ENCODE results near the gene ERI3. TPM values are rescaled to one million over a fixed set of nuclear protein-coding genes. Genes with fewer than 3 reads are reported as not detected.

ERI3 gene
- total and polyA plus RNA-seq, 9 of the 15 experiments (the other 6 are each of a cell fraction or from before 2014, with no cell fraction given): 47.8 to 93.4 (median 67.2) TPM

DNA sequence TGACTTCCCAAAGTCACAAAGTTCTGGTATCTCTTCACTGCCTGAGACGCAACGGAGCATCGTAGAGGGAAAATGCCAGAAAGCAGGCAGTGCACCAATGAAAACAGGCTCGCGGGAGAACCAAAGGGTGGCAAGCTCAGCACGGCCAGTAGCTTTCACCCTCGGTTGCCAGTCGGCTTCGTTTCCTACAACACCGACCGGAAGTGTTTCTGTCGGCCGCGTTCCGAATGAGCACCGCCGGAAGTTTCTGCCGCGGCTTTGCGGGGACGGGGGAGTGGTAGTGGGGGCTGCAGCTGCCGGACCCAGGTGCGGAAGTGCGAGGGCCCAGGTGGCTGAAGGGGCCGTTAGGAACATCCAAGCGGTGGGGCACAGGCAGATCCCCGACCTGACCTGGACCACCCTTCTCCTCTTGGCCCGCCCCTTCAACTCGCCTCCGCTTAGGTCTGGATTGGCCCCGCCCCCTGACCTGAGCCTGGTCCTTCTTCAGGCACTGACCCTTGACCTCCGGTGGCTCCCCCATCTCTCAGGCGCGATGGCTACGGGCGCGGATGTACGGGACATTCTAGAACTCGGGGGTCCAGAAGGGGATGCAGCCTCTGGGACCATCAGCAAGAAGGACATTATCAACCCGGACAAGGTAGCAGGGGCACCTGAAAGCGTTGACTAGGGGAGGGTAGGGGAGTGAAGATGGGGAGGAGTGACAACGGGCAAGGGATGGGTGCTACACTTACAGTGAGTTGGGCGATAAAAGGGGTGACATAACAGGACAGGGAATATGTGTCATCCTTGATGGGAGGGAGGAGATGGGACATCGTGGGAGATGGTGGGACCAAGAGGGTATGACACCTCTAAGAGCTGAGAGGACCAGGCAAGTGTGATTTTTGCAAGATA, 141.6 kb downstream of the ERI3 start, which contains the start of gene DMAP1 (continued):
- TF ChIP-seq JUN (IDR thresholded peaks at IDR 0.05; ENCODE audit: borderline replicate concordance, low read depth, low read length) (peak; percentile 60; the same call in 1 of the 2 replicates), JUN (CRISPR knock-in tag; IDR thresholded peaks at IDR 0.05; ENCODE audit: borderline replicate concordance) (no peak), BACH1 (tag; IDR thresholded peaks at IDR 0.05) (peak; percentile 65; the same call in 1 of the 2 replicates), NUFIP1 (IDR thresholded peaks at IDR 0.05; ENCODE audit: partially characterized antibody) (peak; percentile 13), CBFB (CRISPR knock-in tag; IDR thresholded peaks at IDR 0.05) (peak; percentile 49; the same call in 1 of the 2 replicates), FOXP1 (CRISPR knock-in tag; IDR thresholded peaks at IDR 0.05) (0 out of 2 replicates have a peak, but pooled peaks have one; percentile 75), GABPB1 (CRISPR knock-in tag; IDR thresholded peaks at IDR 0.05) (peak; percentile 100), ILF3 (IDR thresholded peaks at IDR 0.05; ENCODE audit: borderline replicate concordance) (no peak), NONO (IDR thresholded peaks at IDR 0.05; ENCODE audit: low read depth in 2 of 2, low read length in 1 of 2) (peak in 1 of 2 experiments; percentile 94; a peak in 2 of 4 replicates), ASH1L (IDR thresholded peaks at IDR 0.05; ENCODE audit: borderline replicate concordance, low read depth, partially characterized antibody) (no peak), KDM4B (IDR thresholded peaks at IDR 0.05; ENCODE audit: borderline replicate concordance in 2 of 2, low read depth in 1 of 2) (peak in 1 of 2 experiments; percentile 99; a peak in 2 of 4 replicates)
- TF ChIP-seq, protein P1, sequence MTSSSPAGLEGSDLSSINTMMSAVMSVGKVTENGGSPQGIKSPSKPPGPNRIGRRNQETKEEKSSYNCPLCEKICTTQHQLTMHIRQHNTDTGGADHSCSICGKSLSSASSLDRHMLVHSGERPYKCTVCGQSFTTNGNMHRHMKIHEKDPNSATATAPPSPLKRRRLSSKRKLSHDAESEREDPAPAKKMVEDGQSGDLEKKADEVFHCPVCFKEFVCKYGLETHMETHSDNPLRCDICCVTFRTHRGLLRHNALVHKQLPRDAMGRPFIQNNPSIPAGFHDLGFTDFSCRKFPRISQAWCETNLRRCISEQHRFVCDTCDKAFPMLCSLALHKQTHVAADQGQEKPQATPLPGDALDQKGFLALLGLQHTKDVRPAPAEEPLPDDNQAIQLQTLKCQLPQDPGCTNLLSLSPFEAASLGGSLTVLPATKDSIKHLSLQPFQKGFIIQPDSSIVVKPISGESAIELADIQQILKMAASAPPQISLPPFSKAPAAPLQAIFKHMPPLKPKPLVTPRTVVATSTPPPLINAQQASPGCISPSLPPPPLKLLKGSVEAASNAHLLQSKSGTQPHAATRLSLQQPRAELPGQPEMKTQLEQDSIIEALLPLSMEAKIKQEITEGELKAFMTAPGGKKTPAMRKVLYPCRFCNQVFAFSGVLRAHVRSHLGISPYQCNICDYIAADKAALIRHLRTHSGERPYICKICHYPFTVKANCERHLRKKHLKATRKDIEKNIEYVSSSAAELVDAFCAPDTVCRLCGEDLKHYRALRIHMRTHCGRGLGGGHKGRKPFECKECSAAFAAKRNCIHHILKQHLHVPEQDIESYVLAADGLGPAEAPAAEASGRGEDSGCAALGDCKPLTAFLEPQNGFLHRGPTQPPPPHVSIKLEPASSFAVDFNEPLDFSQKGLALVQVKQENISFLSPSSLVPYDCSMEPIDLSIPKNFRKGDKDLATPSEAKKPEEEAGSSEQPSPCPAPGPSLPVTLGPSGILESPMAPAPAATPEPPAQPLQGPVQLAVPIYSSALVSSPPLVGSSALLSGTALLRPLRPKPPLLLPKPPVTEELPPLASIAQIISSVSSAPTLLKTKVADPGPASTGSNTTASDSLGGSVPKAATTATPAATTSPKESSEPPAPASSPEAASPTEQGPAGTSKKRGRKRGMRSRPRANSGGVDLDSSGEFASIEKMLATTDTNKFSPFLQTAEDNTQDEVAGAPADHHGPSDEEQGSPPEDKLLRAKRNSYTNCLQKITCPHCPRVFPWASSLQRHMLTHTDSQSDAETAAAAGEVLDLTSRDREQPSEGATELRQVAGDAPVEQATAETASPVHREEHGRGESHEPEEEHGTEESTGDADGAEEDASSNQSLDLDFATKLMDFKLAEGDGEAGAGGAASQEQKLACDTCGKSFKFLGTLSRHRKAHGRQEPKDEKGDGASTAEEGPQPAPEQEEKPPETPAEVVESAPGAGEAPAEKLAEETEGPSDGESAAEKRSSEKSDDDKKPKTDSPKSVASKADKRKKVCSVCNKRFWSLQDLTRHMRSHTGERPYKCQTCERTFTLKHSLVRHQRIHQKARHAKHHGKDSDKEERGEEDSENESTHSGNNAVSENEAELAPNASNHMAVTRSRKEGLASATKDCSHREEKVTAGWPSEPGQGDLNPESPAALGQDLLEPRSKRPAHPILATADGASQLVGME (CRISPR knock-in tag; IDR thresholded peaks at IDR 0.05): peak; percentile 93
- TF ChIP-seq, protein P2, sequence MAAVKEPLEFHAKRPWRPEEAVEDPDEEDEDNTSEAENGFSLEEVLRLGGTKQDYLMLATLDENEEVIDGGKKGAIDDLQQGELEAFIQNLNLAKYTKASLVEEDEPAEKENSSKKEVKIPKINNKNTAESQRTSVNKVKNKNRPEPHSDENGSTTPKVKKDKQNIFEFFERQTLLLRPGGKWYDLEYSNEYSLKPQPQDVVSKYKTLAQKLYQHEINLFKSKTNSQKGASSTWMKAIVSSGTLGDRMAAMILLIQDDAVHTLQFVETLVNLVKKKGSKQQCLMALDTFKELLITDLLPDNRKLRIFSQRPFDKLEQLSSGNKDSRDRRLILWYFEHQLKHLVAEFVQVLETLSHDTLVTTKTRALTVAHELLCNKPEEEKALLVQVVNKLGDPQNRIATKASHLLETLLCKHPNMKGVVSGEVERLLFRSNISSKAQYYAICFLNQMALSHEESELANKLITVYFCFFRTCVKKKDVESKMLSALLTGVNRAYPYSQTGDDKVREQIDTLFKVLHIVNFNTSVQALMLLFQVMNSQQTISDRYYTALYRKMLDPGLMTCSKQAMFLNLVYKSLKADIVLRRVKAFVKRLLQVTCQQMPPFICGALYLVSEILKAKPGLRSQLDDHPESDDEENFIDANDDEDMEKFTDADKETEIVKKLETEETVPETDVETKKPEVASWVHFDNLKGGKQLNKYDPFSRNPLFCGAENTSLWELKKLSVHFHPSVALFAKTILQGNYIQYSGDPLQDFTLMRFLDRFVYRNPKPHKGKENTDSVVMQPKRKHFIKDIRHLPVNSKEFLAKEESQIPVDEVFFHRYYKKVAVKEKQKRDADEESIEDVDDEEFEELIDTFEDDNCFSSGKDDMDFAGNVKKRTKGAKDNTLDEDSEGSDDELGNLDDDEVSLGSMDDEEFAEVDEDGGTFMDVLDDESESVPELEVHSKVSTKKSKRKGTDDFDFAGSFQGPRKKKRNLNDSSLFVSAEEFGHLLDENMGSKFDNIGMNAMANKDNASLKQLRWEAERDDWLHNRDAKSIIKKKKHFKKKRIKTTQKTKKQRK (IDR thresholded peaks at IDR 0.05; ENCODE audit: borderline replicate concordance, low read depth, low read length): no peak; the same call in 1 of the 2 replicates
- TF ChIP-seq, protein P3, sequence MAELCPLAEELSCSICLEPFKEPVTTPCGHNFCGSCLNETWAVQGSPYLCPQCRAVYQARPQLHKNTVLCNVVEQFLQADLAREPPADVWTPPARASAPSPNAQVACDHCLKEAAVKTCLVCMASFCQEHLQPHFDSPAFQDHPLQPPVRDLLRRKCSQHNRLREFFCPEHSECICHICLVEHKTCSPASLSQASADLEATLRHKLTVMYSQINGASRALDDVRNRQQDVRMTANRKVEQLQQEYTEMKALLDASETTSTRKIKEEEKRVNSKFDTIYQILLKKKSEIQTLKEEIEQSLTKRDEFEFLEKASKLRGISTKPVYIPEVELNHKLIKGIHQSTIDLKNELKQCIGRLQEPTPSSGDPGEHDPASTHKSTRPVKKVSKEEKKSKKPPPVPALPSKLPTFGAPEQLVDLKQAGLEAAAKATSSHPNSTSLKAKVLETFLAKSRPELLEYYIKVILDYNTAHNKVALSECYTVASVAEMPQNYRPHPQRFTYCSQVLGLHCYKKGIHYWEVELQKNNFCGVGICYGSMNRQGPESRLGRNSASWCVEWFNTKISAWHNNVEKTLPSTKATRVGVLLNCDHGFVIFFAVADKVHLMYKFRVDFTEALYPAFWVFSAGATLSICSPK (IDR thresholded peaks at IDR 0.05; ENCODE audit: borderline replicate concordance): 0 out of 2 replicates have a peak, but pooled peaks have one; percentile 50
